ENCODE data around the gene LRFN5. TPM values are rescaled to one million over a fixed set of nuclear protein-coding genes. Genes with fewer than 3 reads are reported as not detected.

LRFN5 gene
- total RNA-seq, 1 experiment from 2014 or later: not detected

DNA sequence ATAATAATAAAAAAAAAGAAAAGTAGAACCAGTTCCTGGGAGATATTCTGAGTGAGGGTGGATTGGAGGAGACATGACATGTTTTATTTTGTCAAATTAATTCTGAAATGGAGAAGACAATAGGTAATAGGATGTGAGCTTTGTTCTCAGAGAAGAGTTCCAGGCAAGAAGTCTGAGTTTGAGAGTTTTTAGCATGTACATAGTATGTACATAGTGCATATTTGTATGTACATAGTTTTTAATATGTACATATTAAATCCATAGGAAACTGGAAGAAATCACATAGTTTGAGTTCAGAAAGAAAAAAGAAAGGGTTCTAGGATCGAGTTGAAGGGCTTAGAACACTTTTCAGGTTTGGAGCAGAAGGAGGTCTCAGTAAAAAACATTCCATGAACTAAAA, 47.5 kb downstream of the LRFN5 start:
- ChIA-PET CTCF (no interaction called here), POLR2A (no interaction called here)
- H3K4me2 ChIP-seq (ENCODE audit: low read length): no peak overlapping the region

DNA sequence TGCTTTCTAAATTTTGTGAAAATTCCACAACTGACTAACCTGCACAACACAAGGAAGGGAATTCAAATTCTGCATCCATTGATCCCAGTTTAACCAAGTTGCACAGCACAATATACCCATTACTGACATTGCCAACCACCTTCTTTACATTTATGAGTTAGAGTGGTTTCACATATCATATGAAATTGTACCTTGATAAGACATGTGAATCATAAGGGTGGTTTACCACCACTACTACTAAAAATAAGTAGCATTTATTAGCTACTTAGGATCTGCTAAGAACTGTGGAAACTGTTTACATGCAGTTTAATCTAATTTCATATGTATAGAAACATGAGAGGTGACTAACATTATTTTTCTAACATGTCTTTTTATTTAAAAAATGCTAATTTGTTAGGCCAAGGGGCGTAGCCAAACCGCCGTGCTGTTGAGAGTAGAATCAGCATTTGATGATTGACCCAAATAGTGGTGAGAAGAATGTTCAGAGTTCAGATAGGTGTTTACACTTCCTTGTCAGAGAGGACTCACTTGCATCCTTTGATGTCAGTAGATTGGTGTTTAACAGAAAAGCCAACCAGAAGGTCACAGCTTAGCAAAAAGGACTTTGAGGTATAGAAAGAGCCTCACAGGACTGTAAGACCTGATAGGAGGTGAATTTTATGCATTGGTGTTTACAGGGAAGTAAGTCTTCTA, 56.2 kb downstream of the LRFN5 start:
- no peak overlapping the region for H2AFZ ChIP-seq (ENCODE audit: low read depth, low read length, poor library complexity, severe bottlenecking)
- TF ChIP-seq, protein P1, sequence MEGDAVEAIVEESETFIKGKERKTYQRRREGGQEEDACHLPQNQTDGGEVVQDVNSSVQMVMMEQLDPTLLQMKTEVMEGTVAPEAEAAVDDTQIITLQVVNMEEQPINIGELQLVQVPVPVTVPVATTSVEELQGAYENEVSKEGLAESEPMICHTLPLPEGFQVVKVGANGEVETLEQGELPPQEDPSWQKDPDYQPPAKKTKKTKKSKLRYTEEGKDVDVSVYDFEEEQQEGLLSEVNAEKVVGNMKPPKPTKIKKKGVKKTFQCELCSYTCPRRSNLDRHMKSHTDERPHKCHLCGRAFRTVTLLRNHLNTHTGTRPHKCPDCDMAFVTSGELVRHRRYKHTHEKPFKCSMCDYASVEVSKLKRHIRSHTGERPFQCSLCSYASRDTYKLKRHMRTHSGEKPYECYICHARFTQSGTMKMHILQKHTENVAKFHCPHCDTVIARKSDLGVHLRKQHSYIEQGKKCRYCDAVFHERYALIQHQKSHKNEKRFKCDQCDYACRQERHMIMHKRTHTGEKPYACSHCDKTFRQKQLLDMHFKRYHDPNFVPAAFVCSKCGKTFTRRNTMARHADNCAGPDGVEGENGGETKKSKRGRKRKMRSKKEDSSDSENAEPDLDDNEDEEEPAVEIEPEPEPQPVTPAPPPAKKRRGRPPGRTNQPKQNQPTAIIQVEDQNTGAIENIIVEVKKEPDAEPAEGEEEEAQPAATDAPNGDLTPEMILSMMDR (IDR thresholded peaks at IDR 0.05 in 2 of 3, conservative IDR thresholded peaks at IDR 0.05 in 1 of 3; ENCODE audit: borderline replicate concordance in 1 of 3, insufficient read depth in 1 of 3, low read depth in 2 of 3, low read length in 2 of 3): no peak
- TF ChIP-seq, protein P2, sequence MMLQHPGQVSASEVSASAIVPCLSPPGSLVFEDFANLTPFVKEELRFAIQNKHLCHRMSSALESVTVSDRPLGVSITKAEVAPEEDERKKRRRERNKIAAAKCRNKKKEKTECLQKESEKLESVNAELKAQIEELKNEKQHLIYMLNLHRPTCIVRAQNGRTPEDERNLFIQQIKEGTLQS (IDR thresholded peaks at IDR 0.05): no peak
- TF ChIP-seq, protein P3, sequence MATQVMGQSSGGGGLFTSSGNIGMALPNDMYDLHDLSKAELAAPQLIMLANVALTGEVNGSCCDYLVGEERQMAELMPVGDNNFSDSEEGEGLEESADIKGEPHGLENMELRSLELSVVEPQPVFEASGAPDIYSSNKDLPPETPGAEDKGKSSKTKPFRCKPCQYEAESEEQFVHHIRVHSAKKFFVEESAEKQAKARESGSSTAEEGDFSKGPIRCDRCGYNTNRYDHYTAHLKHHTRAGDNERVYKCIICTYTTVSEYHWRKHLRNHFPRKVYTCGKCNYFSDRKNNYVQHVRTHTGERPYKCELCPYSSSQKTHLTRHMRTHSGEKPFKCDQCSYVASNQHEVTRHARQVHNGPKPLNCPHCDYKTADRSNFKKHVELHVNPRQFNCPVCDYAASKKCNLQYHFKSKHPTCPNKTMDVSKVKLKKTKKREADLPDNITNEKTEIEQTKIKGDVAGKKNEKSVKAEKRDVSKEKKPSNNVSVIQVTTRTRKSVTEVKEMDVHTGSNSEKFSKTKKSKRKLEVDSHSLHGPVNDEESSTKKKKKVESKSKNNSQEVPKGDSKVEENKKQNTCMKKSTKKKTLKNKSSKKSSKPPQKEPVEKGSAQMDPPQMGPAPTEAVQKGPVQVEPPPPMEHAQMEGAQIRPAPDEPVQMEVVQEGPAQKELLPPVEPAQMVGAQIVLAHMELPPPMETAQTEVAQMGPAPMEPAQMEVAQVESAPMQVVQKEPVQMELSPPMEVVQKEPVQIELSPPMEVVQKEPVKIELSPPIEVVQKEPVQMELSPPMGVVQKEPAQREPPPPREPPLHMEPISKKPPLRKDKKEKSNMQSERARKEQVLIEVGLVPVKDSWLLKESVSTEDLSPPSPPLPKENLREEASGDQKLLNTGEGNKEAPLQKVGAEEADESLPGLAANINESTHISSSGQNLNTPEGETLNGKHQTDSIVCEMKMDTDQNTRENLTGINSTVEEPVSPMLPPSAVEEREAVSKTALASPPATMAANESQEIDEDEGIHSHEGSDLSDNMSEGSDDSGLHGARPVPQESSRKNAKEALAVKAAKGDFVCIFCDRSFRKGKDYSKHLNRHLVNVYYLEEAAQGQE (IDR thresholded peaks at IDR 0.05; ENCODE audit: low read depth): no peak
- TF ChIP-seq CBX3 (IDR thresholded peaks at IDR 0.05; ENCODE audit: low read depth) (no peak), EZH2 (IDR thresholded peaks at IDR 0.05) (no peak), SP1 (IDR thresholded peaks at IDR 0.05; ENCODE audit: low read depth) (no peak), ELF1 (IDR thresholded peaks at IDR 0.05; ENCODE audit: borderline replicate concordance, low read depth) (no peak), ZFX (IDR thresholded peaks at IDR 0.05) (no peak)

More for the DNA sequence above, 47.5 kb downstream of the LRFN5 start:
- H4K20me1 ChIP-seq (ENCODE audit: insufficient read depth): no peaks in the 10 kb centered on the region
- H3K36me3 ChIP-seq (ENCODE audit: control insufficient read depth in 1 of 2, insufficient read depth in 2 of 2, low read length in 2 of 2): no peaks in the 10 kb centered on the region
- no peak overlapping the region for H3K9ac ChIP-seq (ENCODE audit: low read length)
- H2AFZ ChIP-seq (ENCODE audit: low read depth, low read length, poor library complexity, severe bottlenecking): no peak overlapping the region
- DNase-seq (ENCODE audit: low read depth, low spot score) (no peak), ATAC-seq (no peak)
- no TSS peak for BruUV-seq (replicated peaks)
- H3K79me2 ChIP-seq (ENCODE audit: insufficient read depth, low read length): no peaks in the 10 kb centered on the region
- TF ChIP-seq, protein P1 (IDR thresholded peaks at IDR 0.05 in 2 of 3, conservative IDR thresholded peaks at IDR 0.05 in 1 of 3; ENCODE audit: borderline replicate concordance in 1 of 3, insufficient read depth in 1 of 3, low read depth in 2 of 3, low read length in 2 of 3): no peak
- TF ChIP-seq EZH2 (IDR thresholded peaks at IDR 0.05) (no peak), ZFX (IDR thresholded peaks at IDR 0.05) (no peak), EZH2phosphoT487 (IDR thresholded peaks at IDR 0.05; ENCODE audit: borderline replicate concordance) (no peak)
- RAD21 ChIA-PET (ENCODE audit: low non-redundant PET in 1 of 2, low total read pairs in 2 of 2, uncharacterized antibody in 2 of 2, unreplicated experiment in 2 of 2): no interaction called here
- H3K4me1 ChIP-seq (ENCODE audit: control insufficient read depth in 1 of 2, insufficient read depth in 2 of 2, low read length in 2 of 2): no peaks in the 10 kb centered on the region
- no peaks in the 10 kb centered on the region for H3K9me3 ChIP-seq (ENCODE audit: control insufficient read depth in 1 of 2, insufficient read depth in 1 of 2, low read depth in 1 of 2, low read length in 2 of 2)
- intact Hi-C loops (cut with micrococcal nuclease): no loop called here
- no peak overlapping the region for H3K4me3 ChIP-seq (replicated peaks in 1 of 2; ENCODE audit: low read depth in 1 of 2, low read length in 2 of 2)
- no peaks in the 10 kb centered on the region for H3K27me3 ChIP-seq (ENCODE audit: insufficient read depth, low read length)
- no peaks in the 10 kb centered on the region for H3K9me2 ChIP-seq (ENCODE audit: insufficient read depth)
- H3K27ac ChIP-seq (ENCODE audit: low read depth, low read length): no peak overlapping the region

More for the DNA sequence above, 56.2 kb downstream of the LRFN5 start:
- no peaks in the 10 kb centered on the region for H3K27me3 ChIP-seq (ENCODE audit: insufficient read depth, low read length)
- no peak for ATAC-seq
- no peaks in the 10 kb centered on the region for H3K36me3 ChIP-seq (ENCODE audit: control insufficient read depth in 1 of 2, insufficient read depth in 2 of 2, low read length in 2 of 2)
- no peak overlapping the region for H3K4me2 ChIP-seq (ENCODE audit: low read length)
- no peaks in the 10 kb centered on the region for H3K9me3 ChIP-seq (ENCODE audit: control insufficient read depth in 1 of 2, insufficient read depth in 1 of 2, low read depth in 1 of 2, low read length in 2 of 2)
- intact Hi-C loops (cut with micrococcal nuclease): no loop called here
- no peaks in the 10 kb centered on the region for H3K4me1 ChIP-seq (ENCODE audit: control insufficient read depth in 1 of 2, insufficient read depth in 2 of 2, low read length in 2 of 2)
- no TSS peak for BruUV-seq (replicated peaks)
- POLR2A ChIA-PET: no interaction called here
- H4K20me1 ChIP-seq (ENCODE audit: insufficient read depth): no peaks in the 10 kb centered on the region
- CTCF ChIA-PET: no interaction called here
- H3K27ac ChIP-seq (ENCODE audit: low read depth, low read length): no peak overlapping the region
- no peak overlapping the region for H3K4me3 ChIP-seq (replicated peaks in 1 of 2; ENCODE audit: low read depth in 1 of 2, low read length in 2 of 2)
- H3K9ac ChIP-seq (ENCODE audit: low read length): no peak overlapping the region
- no peaks in the 10 kb centered on the region for H3K79me2 ChIP-seq (ENCODE audit: insufficient read depth, low read length)
- RAD21 ChIA-PET (ENCODE audit: low non-redundant PET in 1 of 2, low total read pairs in 2 of 2, uncharacterized antibody in 2 of 2, unreplicated experiment in 2 of 2): no interaction called here
- H3K9me2 ChIP-seq (ENCODE audit: insufficient read depth): no peaks in the 10 kb centered on the region
- DNase-seq (ENCODE audit: low read depth, low spot score): no peak

All from HCT116 (cell line).